ENCODE measurements around the gene MFRP. TPM values are rescaled to one million over a fixed set of nuclear protein-coding genes. Genes with fewer than 3 reads are reported as not detected.
A peak's percentile ranks its signal among the peaks of the same experiment; 100 is the strongest.

MFRP gene
- total RNA-seq, 1 donor from 2014 or later: not detected

DNA sequence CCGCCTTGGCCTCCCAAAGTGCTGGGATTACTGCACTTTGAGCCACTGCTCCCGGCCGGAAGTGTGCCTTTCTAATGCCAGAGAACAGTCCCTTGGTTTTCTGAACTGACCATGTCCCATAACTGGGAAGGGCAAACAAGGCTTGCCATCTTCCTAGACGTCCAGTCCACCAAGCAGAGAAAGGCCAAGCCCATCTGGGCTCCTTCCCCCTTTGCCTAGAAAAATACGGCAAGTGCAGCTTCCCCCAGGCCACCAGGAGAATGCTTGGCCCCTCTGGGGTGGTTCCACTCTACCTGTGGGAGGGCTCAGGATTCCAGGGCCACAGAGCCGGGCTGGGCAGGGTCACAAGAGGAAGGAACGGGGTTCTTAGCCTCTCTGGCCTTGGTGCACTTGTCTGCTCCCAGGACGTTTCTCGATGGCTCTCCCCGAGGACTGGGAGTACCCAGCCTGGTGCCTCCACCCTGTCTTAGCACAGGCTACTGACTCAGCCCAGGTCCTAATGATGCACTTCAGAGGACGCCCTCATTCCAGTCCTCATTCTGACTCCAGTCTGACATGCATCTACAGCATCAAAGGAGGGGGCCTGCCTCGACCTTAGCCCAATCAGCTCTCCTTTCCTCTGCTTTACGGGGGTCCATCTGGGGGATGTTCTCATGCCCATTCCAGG is 33.8 kb upstream of the MFRP start:
- DNase-seq (ENCODE audit: low read depth) (no peak), FAIRE-seq (no peak)
- H3K36me3 Mint-ChIP-seq (ENCODE audit: low read depth, unreplicated experiment): no peaks in the 10 kb centered on the region
- H2AFZ ChIP-seq (ENCODE audit: low read depth, low read length): no peak overlapping the region
- H3K36me3 ChIP-seq (ENCODE audit: insufficient read depth, low read length): no peaks in the 10 kb centered on the region
- H3K79me2 ChIP-seq (ENCODE audit: insufficient read depth, low read length): no peaks in the 10 kb centered on the region
- H4K20me1 ChIP-seq (ENCODE audit: insufficient read depth, low read length): no peaks in the 10 kb centered on the region
- H3K9ac ChIP-seq (ENCODE audit: low read length): no peak overlapping the region
- no peak overlapping the region for H3K27ac ChIP-seq (ENCODE audit: low read depth, low read length)
- peaks cover 9% of the 10 kb centered on the region for H3K27me3 ChIP-seq (ENCODE audit: insufficient read depth, low read length)
- H3K9me3 ChIP-seq (ENCODE audit: insufficient read depth, low read depth, low read length): no peaks in the 10 kb centered on the region
- TF ChIP-seq EZH2 (IDR thresholded peaks at IDR 0.05; ENCODE audit: insufficient read depth, low read length): no peak
- no peak for TF ChIP-seq CTCF (IDR thresholded peaks at IDR 0.05; ENCODE audit: insufficient read depth, low read depth, low read length)
- H3K27ac Mint-ChIP-seq (ENCODE audit: unreplicated experiment): no peak overlapping the region
- H3K4me3 ChIP-seq (ENCODE audit: insufficient read depth, low read depth, low read length): no peak overlapping the region
- H3K27me3 Mint-ChIP-seq (ENCODE audit: low read depth, unreplicated experiment): peaks cover 5% of the 10 kb centered on the region
- H3K4me2 ChIP-seq (ENCODE audit: low read length): peak overlapping the region; percentile 91
- H3K4me1 ChIP-seq (ENCODE audit: insufficient read depth, low read length): peaks cover 26% of the 10 kb centered on the region
- H3K9me3 Mint-ChIP-seq (ENCODE audit: unreplicated experiment): peaks cover 2% of the 10 kb centered on the region
- H3K4me3 Mint-ChIP-seq (ENCODE audit: unreplicated experiment): no peak overlapping the region
- H3K4me1 Mint-ChIP-seq (ENCODE audit: low read depth, unreplicated experiment): peaks cover 11% of the 10 kb centered on the region

DNA sequence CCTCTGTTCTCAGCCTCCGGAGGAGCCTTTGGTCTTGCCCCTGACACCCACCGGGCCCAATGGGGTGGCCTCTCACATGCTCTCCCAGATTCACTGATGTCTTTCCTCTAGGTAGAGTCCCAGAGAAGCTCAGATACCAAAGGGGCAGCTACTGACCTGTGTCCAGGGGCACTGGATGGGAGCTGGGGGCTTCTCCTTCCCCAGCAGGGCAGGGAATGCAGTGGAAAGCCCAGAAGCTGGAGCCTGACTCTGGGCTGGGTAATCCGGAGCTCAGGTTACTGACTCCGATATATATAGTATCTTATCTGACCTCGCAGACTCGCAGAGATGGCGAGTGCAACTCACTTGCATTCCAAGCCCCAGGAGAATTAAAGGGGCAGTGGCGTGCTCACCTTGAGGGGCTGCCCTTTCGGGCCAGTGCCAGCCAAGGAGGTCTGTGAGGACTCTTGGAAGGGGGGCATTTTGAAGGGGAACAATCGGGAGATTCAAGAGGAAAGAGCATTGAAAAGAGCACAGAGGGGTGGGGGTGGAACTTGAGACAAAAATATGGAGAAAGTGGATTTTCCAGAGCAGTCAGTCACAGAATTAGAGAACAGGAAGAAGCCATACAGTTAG is 32.5 kb upstream of the MFRP start:
- Mint-ChIP-seq H3K27me3 (ENCODE audit: low read depth, unreplicated experiment) (peaks cover 5% of the 10 kb centered on the region), H3K36me3 (ENCODE audit: low read depth, unreplicated experiment) (no peaks in the 10 kb centered on the region), H3K4me1 (ENCODE audit: low read depth, unreplicated experiment) (peaks cover 15% of the 10 kb centered on the region), H3K4me3 (ENCODE audit: unreplicated experiment) (peak overlapping the region; percentile 50), H3K27ac (ENCODE audit: unreplicated experiment) (peak overlapping the region; percentile 74), H3K9me3 (ENCODE audit: unreplicated experiment) (peaks cover 2% of the 10 kb centered on the region)
- no peak overlapping the region for H3K4me2 ChIP-seq (ENCODE audit: low read length)
- H3K4me1 ChIP-seq (ENCODE audit: insufficient read depth, low read length): peaks cover 30% of the 10 kb centered on the region
- no peaks in the 10 kb centered on the region for H3K36me3 ChIP-seq (ENCODE audit: insufficient read depth, low read length)
- no peak for DNase-seq (ENCODE audit: low read depth)
- no peak overlapping the region for H3K27ac ChIP-seq (ENCODE audit: low read depth, low read length)
- no peaks in the 10 kb centered on the region for H3K79me2 ChIP-seq (ENCODE audit: insufficient read depth, low read length)
- no peak for FAIRE-seq
- H3K9ac ChIP-seq (ENCODE audit: low read length): no peak overlapping the region
- no peak for TF ChIP-seq CTCF (IDR thresholded peaks at IDR 0.05; ENCODE audit: insufficient read depth, low read depth, low read length)
- no peak for TF ChIP-seq EZH2 (IDR thresholded peaks at IDR 0.05; ENCODE audit: insufficient read depth, low read length)
- H3K27me3 ChIP-seq (ENCODE audit: insufficient read depth, low read length): peaks cover 2% of the 10 kb centered on the region
- no peaks in the 10 kb centered on the region for H4K20me1 ChIP-seq (ENCODE audit: insufficient read depth, low read length)
- no peaks in the 10 kb centered on the region for H3K9me3 ChIP-seq (ENCODE audit: insufficient read depth, low read depth, low read length)
- H3K4me3 ChIP-seq (ENCODE audit: insufficient read depth, low read depth, low read length): no peak overlapping the region
- H2AFZ ChIP-seq (ENCODE audit: low read depth, low read length): no peak overlapping the region

Data from astrocyte (in vitro differentiated cells and primary cell).